Activated naive CD8-positive, alpha-beta T cell treated with anti-CD3 and anti-CD28 coated beads, Interleukin-2, amount 10 ng/mL, durations not matched to agents 7 days and 5 days (primary cell): Measurements from ENCODE around the gene YEATS2. TPM values are rescaled to one million over a fixed set of nuclear protein-coding genes. Genes with fewer than 3 reads are reported as not detected.
"Not testable (repeated sequence)": the region's sequence is repeated elsewhere in the genome, so short reads cannot be mapped to it uniquely, and the experiment has no call there.

ENCODE experiments used
- ATAC-seq: fragments of 150-1000 bp; cut with Tn5 transposase; one replicate; pipeline ENCODE4 v1.10.0; 2021; ENCODE audit warnings: low read depth, moderate library complexity
- POLR2A ChIA-PET: fragments of 350-600 bp; sonication (Branson Sonifier 250); formaldehyde crosslinking; loops from one replicate; lab custom pipeline; 2021; ENCODE audit warnings: antibody characterized with exemption; lab: Charles Lee
- DNase-seq: peaks from one replicate; pipeline ENCODE4 v3.0.0; 2021
- H3K27ac Mint-ChIP-seq: one replicate; pipeline ENCODE4 v1.8.0; 2022; ENCODE audit warnings: mild to moderate bottlenecking, mixed read lengths
- H3K27me3 Mint-ChIP-seq: one replicate; pipeline ENCODE4 v1.8.0; 2022; ENCODE audit warnings: mild to moderate bottlenecking, moderate library complexity, mixed read lengths
- H3K36me3 Mint-ChIP-seq: one replicate; pipeline ENCODE4 v1.8.0; 2021; ENCODE audit warnings: mild to moderate bottlenecking, mixed read lengths
- H3K4me1 Mint-ChIP-seq: one replicate; pipeline ENCODE4 v1.8.0; 2021; ENCODE audit warnings: mixed read lengths
- H3K4me3 Mint-ChIP-seq: one replicate; pipeline ENCODE4 v1.8.0; 2022; ENCODE audit warnings: mild to moderate bottlenecking, moderate library complexity, mixed read lengths
- H3K9me3 Mint-ChIP-seq: one replicate; pipeline ENCODE4 v1.8.0; 2021; ENCODE audit warnings: mixed read lengths
- total RNA-seq, 2 experiments: library from RNA; stranded (reverse); gene quantifications; one replicate each; pipeline ENCODE4 v1.2.3, GENCODE V29; 2021

YEATS2 gene
- total RNA-seq, 2 experiments from 2014 or later, result 49.7 to 52.7 TPM

GRCh38 chr3:183730361-183730760 lies 32.8 kb downstream of the YEATS2 start:
- H3K4me3 Mint-ChIP-seq, result no peak overlapping the region
- ATAC-seq (no peak), DNase-seq (no peak)
- H3K27ac Mint-ChIP-seq, result no peak overlapping the region
- no peaks in the 10 kb centered on the region for H3K27me3 Mint-ChIP-seq
- H3K4me1 Mint-ChIP-seq, result no peaks in the 10 kb centered on the region
- POLR2A ChIA-PET, result no interaction called here
- no peaks in the 10 kb centered on the region for H3K9me3 Mint-ChIP-seq
- H3K36me3 Mint-ChIP-seq, result peaks cover 52% of the 10 kb centered on the region

GRCh38 chr3:183731611-183732010 lies 34.0 kb downstream of the YEATS2 start:
- H3K4me3 Mint-ChIP-seq, result no peak overlapping the region
- no peak overlapping the region for H3K27ac Mint-ChIP-seq
- DNase-seq, result no peak
- no peaks in the 10 kb centered on the region for H3K27me3 Mint-ChIP-seq
- ATAC-seq, result no peak
- POLR2A ChIA-PET, result no interaction called here
- no peaks in the 10 kb centered on the region for H3K9me3 Mint-ChIP-seq
- peaks cover 49% of the 10 kb centered on the region for H3K36me3 Mint-ChIP-seq
- H3K4me1 Mint-ChIP-seq, result no peaks in the 10 kb centered on the region

- ATAC-seq, result no peak
- no peak for DNase-seq
- H3K4me3 Mint-ChIP-seq, result no peak overlapping the region
- H3K36me3 Mint-ChIP-seq, result peaks cover 50% of the 10 kb centered on the region
- no peaks in the 10 kb centered on the region for H3K27me3 Mint-ChIP-seq
- H3K4me1 Mint-ChIP-seq, result no peaks in the 10 kb centered on the region
- POLR2A ChIA-PET, result no interaction called here
- no peaks in the 10 kb centered on the region for H3K9me3 Mint-ChIP-seq
- no peak overlapping the region for H3K27ac Mint-ChIP-seq
Observed at GRCh38 chr3:183733553-183733952, 36.0 kb downstream of the YEATS2 start.

- Mint-ChIP-seq H3K27ac (no peak overlapping the region), H3K9me3 (no peaks in the 10 kb centered on the region), H3K36me3 (peaks cover 43% of the 10 kb centered on the region), H3K27me3 (no peaks in the 10 kb centered on the region), H3K4me3 (no peak overlapping the region), H3K4me1 (no peaks in the 10 kb centered on the region)
- ATAC-seq (no peak), DNase-seq (no peak)
- POLR2A ChIA-PET, result no interaction called here
Observed at GRCh38 chr3:183734750-183735494, 37.3 kb downstream of the YEATS2 start.

GRCh38 chr3:183737116-183737515 lies 39.5 kb downstream of the YEATS2 start:
- Mint-ChIP-seq H3K4me1 (no peaks in the 10 kb centered on the region), H3K9me3 (no peaks in the 10 kb centered on the region), H3K27me3 (no peaks in the 10 kb centered on the region), H3K4me3 (no peak overlapping the region), H3K36me3 (peaks cover 44% of the 10 kb centered on the region), H3K27ac (no peak overlapping the region)
- ATAC-seq (no peak), DNase-seq (no peak)
- POLR2A ChIA-PET, result no interaction called here

- H3K9me3 Mint-ChIP-seq, ATAC-seq, POLR2A ChIA-PET, H3K4me3 Mint-ChIP-seq, H3K27me3 Mint-ChIP-seq, H3K4me1 Mint-ChIP-seq, H3K27ac Mint-ChIP-seq, DNase-seq: not testable (repeated sequence)
- peaks cover 37% of the 10 kb centered on the region for H3K36me3 Mint-ChIP-seq
Observed at GRCh38 chr3:183740154-183740553, 42.6 kb downstream of the YEATS2 start.

- Mint-ChIP-seq H3K4me1 (no peaks in the 10 kb centered on the region), H3K4me3 (no peak overlapping the region), H3K36me3 (peaks cover 25% of the 10 kb centered on the region), H3K27ac (no peak overlapping the region), H3K9me3 (no peaks in the 10 kb centered on the region), H3K27me3 (no peaks in the 10 kb centered on the region)
- DNase-seq (no peak), ATAC-seq (no peak)
- POLR2A ChIA-PET, result no interaction called here
Observed at GRCh38 chr3:183743231-183743630, 45.6 kb downstream of the YEATS2 start.

- POLR2A ChIA-PET, result no interaction called here
- ATAC-seq (no peak), DNase-seq (no peak)
- H3K36me3 Mint-ChIP-seq, result peaks cover 29% of the 10 kb centered on the region
- H3K4me3 Mint-ChIP-seq, result no peak overlapping the region
- H3K4me1 Mint-ChIP-seq, result no peaks in the 10 kb centered on the region
- no peak overlapping the region for H3K27ac Mint-ChIP-seq
- H3K9me3 Mint-ChIP-seq, result no peaks in the 10 kb centered on the region
- H3K27me3 Mint-ChIP-seq, result no peaks in the 10 kb centered on the region
Observed at GRCh38 chr3:183745300-183746098, 47.9 kb downstream of the YEATS2 start.

- Mint-ChIP-seq H3K4me3 (no peak overlapping the region), H3K9me3 (no peaks in the 10 kb centered on the region), H3K36me3 (peaks cover 36% of the 10 kb centered on the region), H3K27me3 (no peaks in the 10 kb centered on the region), H3K27ac (no peak overlapping the region), H3K4me1 (no peaks in the 10 kb centered on the region)
- POLR2A ChIA-PET, result no interaction called here
- ATAC-seq (no peak), DNase-seq (no peak)
Observed at GRCh38 chr3:183754052-183754451, 56.5 kb downstream of the YEATS2 start.

GRCh38 chr3:183762304-183762703 lies 64.7 kb downstream of the YEATS2 start:
- no peak for DNase-seq
- no peak overlapping the region for H3K27ac Mint-ChIP-seq
- no peak for ATAC-seq
- H3K9me3 Mint-ChIP-seq, result no peaks in the 10 kb centered on the region
- POLR2A ChIA-PET, result no interaction called here
- H3K4me3 Mint-ChIP-seq, result no peak overlapping the region
- no peaks in the 10 kb centered on the region for H3K27me3 Mint-ChIP-seq
- peaks cover 27% of the 10 kb centered on the region for H3K36me3 Mint-ChIP-seq
- peaks cover 11% of the 10 kb centered on the region for H3K4me1 Mint-ChIP-seq

- Mint-ChIP-seq H3K4me3 (no peak overlapping the region), H3K27ac (peak overlapping the region; percentile 60), H3K36me3 (peaks cover 19% of the 10 kb centered on the region), H3K27me3 (no peaks in the 10 kb centered on the region), H3K9me3 (no peaks in the 10 kb centered on the region), H3K4me1 (peaks cover 11% of the 10 kb centered on the region)
- POLR2A ChIA-PET, result no interaction called here
- ATAC-seq (no peak), DNase-seq (no peak)
Observed at GRCh38 chr3:183764847-183765731, 67.5 kb downstream of the YEATS2 start.

GRCh38 chr3:183766107-183766506 lies 68.5 kb downstream of the YEATS2 start:
- Mint-ChIP-seq H3K4me1 (peaks cover 11% of the 10 kb centered on the region), H3K9me3 (no peaks in the 10 kb centered on the region), H3K4me3 (no peak overlapping the region), H3K36me3 (peaks cover 17% of the 10 kb centered on the region), H3K27ac (no peak overlapping the region), H3K27me3 (no peaks in the 10 kb centered on the region)
- DNase-seq, result no peak
- POLR2A ChIA-PET, result no interaction called here
- no peak for ATAC-seq
